A549 (cell line): ENCODE data around the gene ST8SIA3. TPM values are rescaled to one million over a fixed set of nuclear protein-coding genes. Genes with fewer than 3 reads are reported as not detected.
"Not testable (repeated sequence)": the region's sequence is repeated elsewhere in the genome, so short reads cannot be mapped to it uniquely, and the experiment has no call there.

Source experiments
- ATAC-seq, 2 experiments: fragments of 200-7000 bp in 1 of 2; fragments of >200 bp in 1 of 2; cut with Nextera tagmentation in 1 of 2; cut with Tn5 transposase in 1 of 2; 3 replicates each; pipeline versions ENCODE4 v1.8.0 to v1.9.1; 2018 to 2020; ENCODE audit warnings: mild to moderate bottlenecking in 1 of 2, moderate library complexity in 1 of 2
- CTCF ChIA-PET: fragments of 300-600 bp; sonication (Branson Sonifier 250); formaldehyde crosslinking; extraction: SDS; loops from one replicate; lab custom pipeline; 2021; ENCODE audit warnings: antibody characterized with exemption, inconsistent platforms; lab: Yijun Ruan, JAX
- POLR2A ChIA-PET: fragments of 350-600 bp; formaldehyde crosslinking; extraction: SDS; loops from one replicate; lab custom pipeline; 2021; ENCODE audit warnings: antibody characterized with exemption, inconsistent platforms; lab: Yijun Ruan, JAX
- DNase-seq, 2 experiments: peaks; one replicate each; pipeline versions ENCODE4 v3.0.0 to v3.0.0-alpha.2; 2011 to 2016; ENCODE audit warnings: low read depth in 1 of 2, low spot score in 1 of 2
- FAIRE-seq: peaks from 2 replicates; lab custom pipeline; 2011; peaks lifted over from hg19 to GRCh38; lab: Jason Lieb, UNC
- H3K27ac ChIP-seq, 2 experiments: fragments of >200 bp; sonication (Bioruptor Twin); formaldehyde crosslinking; 3 replicates each; pipeline ENCODE4 v1.5.1; 2016 to 2017
- H3K4me1 ChIP-seq: fragments of >200 bp; sonication (Bioruptor Twin); formaldehyde crosslinking; 3 replicates; pipeline ENCODE4 v1.6.1; 2016
- H3K4me2 ChIP-seq: fragments of >200 bp; sonication (Bioruptor Twin); formaldehyde crosslinking; 3 replicates; pipeline ENCODE4 v1.6.1; 2016
- H3K4me3 ChIP-seq: fragments of >200 bp; sonication (Bioruptor Twin); formaldehyde crosslinking; 3 replicates; pipeline ENCODE4 v1.5.1; 2016
- H3K9me3 ChIP-seq: fragments of >200 bp; sonication (Bioruptor Twin); formaldehyde crosslinking; 3 replicates; pipeline ENCODE4 v1.6.1; 2016
- CBX8 ChIP-seq: fragments of 200-600 bp; sonication (generic); IDR thresholded peaks from 2 replicates; pipeline ENCODE4 v1.6.1; 2016
- CHD2 ChIP-seq: fragments of 150-350 bp; IDR thresholded peaks from 2 replicates; pipeline ENCODE4 v1.6.1; 2014; ENCODE audit warnings: low read length; ENCODE audit not compliant: partially characterized antibody
- EHF ChIP-seq: fragments of 250-450 bp; sonication (Bioruptor Pico); IDR thresholded peaks from 2 replicates; pipeline ENCODE4 v1.5.0; 2020; ENCODE audit warnings: mild to moderate bottlenecking
- EHMT2 ChIP-seq: fragments of 200-600 bp; sonication (generic); IDR thresholded peaks from 2 replicates; pipeline ENCODE4 v1.6.1; 2016; ENCODE audit warnings: antibody characterized with exemption, low read depth, mild to moderate bottlenecking, moderate library complexity
- EP300 ChIP-seq, 2 experiments: fragments of >200 bp; sonication (Bioruptor Twin); formaldehyde crosslinking; IDR thresholded peaks; 2 replicates in 1 of 2; 3 replicates in 1 of 2; pipeline ENCODE4 v1.6.1; 2016 to 2017
- FOSB ChIP-seq: fragments of 250-450 bp; sonication (Bioruptor Pico); IDR thresholded peaks from 2 replicates; pipeline ENCODE4 v1.5.0; 2020; ENCODE audit warnings: mild to moderate bottlenecking, moderate library complexity
- FOSL2 ChIP-seq, 2 experiments: fragments of 450-650 bp in 1 of 2; fragments of >200 bp in 1 of 2; sonication (Bioruptor Twin) in 1 of 2; formaldehyde crosslinking; IDR thresholded peaks; 2 replicates each; pipeline versions ENCODE4 v1.5.0 to v1.6.1; 2016 to 2020; ENCODE audit warnings: mild to moderate bottlenecking in 1 of 2, moderate library complexity in 1 of 2
- FOXS1 ChIP-seq: fragments of 250-450 bp; sonication (Bioruptor Pico); IDR thresholded peaks from 2 replicates; pipeline ENCODE4 v1.5.0; 2020; ENCODE audit warnings: mild to moderate bottlenecking, moderate library complexity
- GATA3 ChIP-seq: IDR thresholded peaks from 2 replicates; pipeline ENCODE4 v1.6.1; 2012; ENCODE audit warnings: borderline replicate concordance
- HDAC2 ChIP-seq: fragments of 200-600 bp; sonication (generic); IDR thresholded peaks from 2 replicates; pipeline ENCODE4 v1.6.1; 2016
- HOXB13 ChIP-seq: fragments of 250-450 bp; sonication (Bioruptor Pico); IDR thresholded peaks from 2 replicates; pipeline ENCODE4 v1.5.0; 2020; ENCODE audit warnings: low read depth, mild to moderate bottlenecking, moderate library complexity
- JUN ChIP-seq, 2 experiments: fragments of >200 bp; sonication (Bioruptor Twin); formaldehyde crosslinking; IDR thresholded peaks; 2 replicates in 1 of 2; 3 replicates in 1 of 2; pipeline ENCODE4 v1.6.1; 2016 to 2017
- JUNB ChIP-seq: fragments of >200 bp; sonication (Bioruptor Twin); formaldehyde crosslinking; IDR thresholded peaks from 2 replicates; pipeline ENCODE4 v1.6.1; 2016
- KDM1A ChIP-seq: fragments of 200-600 bp; sonication (generic); IDR thresholded peaks from 2 replicates; pipeline ENCODE4 v1.6.1; 2016; ENCODE audit warnings: low read depth, mild to moderate bottlenecking
- MAZ ChIP-seq: fragments of 150-350 bp; IDR thresholded peaks from 2 replicates; pipeline ENCODE4 v1.6.1; 2014; ENCODE audit warnings: antibody characterized with exemption, low read depth, low read length, borderline replicate concordance
- NFE2L2 ChIP-seq: fragments of 150-350 bp; conservative IDR thresholded peaks from 2 replicates; pipeline ENCODE4 v1.6.1; 2014; ENCODE audit warnings: low read length
- NPAS2 ChIP-seq: fragments of 250-450 bp; sonication (Bioruptor Pico); IDR thresholded peaks from 2 replicates; pipeline ENCODE4 v1.8.0; 2022; ENCODE audit warnings: mild to moderate bottlenecking, moderate library complexity, borderline replicate concordance
- NR3C1 ChIP-seq: fragments of >200 bp; sonication (Bioruptor Twin); formaldehyde crosslinking; IDR thresholded peaks from 3 replicates; pipeline ENCODE4 v1.6.1; 2017
- RAD21 ChIP-seq, 2 experiments: fragments of >200 bp in 1 of 2; sonication (Bioruptor Twin) in 1 of 2; formaldehyde crosslinking in 1 of 2; IDR thresholded peaks in 1 of 2; conservative IDR thresholded peaks in 1 of 2; 2 replicates in 1 of 2; 3 replicates in 1 of 2; pipeline ENCODE4 v1.6.1; 2012 to 2018; ENCODE audit warnings: inconsistent platforms in 1 of 2
- RARB ChIP-seq: fragments of 250-450 bp; sonication (Bioruptor Pico); IDR thresholded peaks from 2 replicates; pipeline ENCODE4 v1.8.0; 2021; ENCODE audit warnings: mild to moderate bottlenecking, moderate library complexity
- RCOR1 ChIP-seq: fragments of 150-350 bp; IDR thresholded peaks from 2 replicates; pipeline ENCODE4 v1.6.1; 2014; ENCODE audit warnings: antibody characterized with exemption, low read length, low read depth
- SMC3 ChIP-seq: fragments of >200 bp; sonication (Bioruptor Twin); formaldehyde crosslinking; IDR thresholded peaks from 3 replicates; pipeline ENCODE4 v1.6.1; 2018; ENCODE audit warnings: inconsistent platforms
- SREBF2 ChIP-seq: fragments of 450-650 bp; IDR thresholded peaks from 2 replicates; pipeline ENCODE4 v1.6.1; 2014; ENCODE audit warnings: mild to moderate bottlenecking, moderate library complexity
- TFCP2L1 ChIP-seq: fragments of 250-450 bp; sonication (Bioruptor Pico); IDR thresholded peaks from 2 replicates; pipeline ENCODE4 v1.5.0; 2021; ENCODE audit warnings: mild to moderate bottlenecking
- ZC3H11A ChIP-seq: fragments of 450-650 bp; IDR thresholded peaks from 2 replicates; pipeline ENCODE4 v1.6.1; 2014; ENCODE audit warnings: antibody characterized with exemption, mild to moderate bottlenecking
- ZNF302 ChIP-seq: fragments of 250-450 bp; sonication (Bioruptor Pico); IDR thresholded peaks from 2 replicates; pipeline ENCODE4 v1.9.0; 2021; ENCODE audit warnings: inconsistent platforms, mild to moderate bottlenecking, moderate library complexity
- WGBS: methylation state at CpG from one replicate; pipeline ENCODE4 v1.1.6; 2017; ENCODE audit errors: missing lambda C conversion rate; 5-methylcytosine and 5-hydroxymethylcytosine counted together
- polyA plus RNA-seq, 4 experiments: library from polyadenylated mRNA; depleted of rRNA in 3 of 4; stranded (reverse); fragments of >200 nt; fragmentation: RNase III in 1 of 4; extraction: RNeasy Plus Mini Kit Qiagen cat#74134 plus additional on column Dnase treatment in 1 of 4; gene quantifications; 2 replicates in 3 of 4; 3 replicates in 1 of 4; pipeline ENCODE4 v1.2.3, GENCODE V29; 2011 to 2017
- TF ChIP-seq, protein P1 (sequence below): IDR thresholded peaks from 2 replicates; pipeline ENCODE4 v1.6.1; 2012

The ST8SIA3 gene
- polyA plus RNA-seq, 2 of the 4 experiments (the other 2 are of a cell fraction), result not detected

DNA sequence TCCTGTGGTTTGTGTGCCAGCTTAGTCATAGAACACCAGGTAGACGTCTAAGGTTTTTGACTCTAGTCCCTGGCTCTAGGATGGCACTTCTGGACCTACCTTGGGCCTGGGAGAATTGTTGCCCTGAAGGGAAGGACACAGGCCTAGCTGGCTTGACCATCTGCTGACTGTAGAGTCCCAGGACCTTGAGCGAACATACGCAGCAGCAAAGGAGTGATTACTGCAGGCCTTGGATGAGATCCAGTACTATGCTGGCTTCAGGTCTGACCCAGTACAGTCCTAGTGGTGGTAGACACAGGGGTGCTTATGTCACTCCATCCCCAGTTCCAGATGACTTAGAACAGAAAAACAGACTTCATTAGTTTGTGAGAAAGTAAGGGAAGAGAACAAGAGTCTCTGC, 37.7 kb downstream of the ST8SIA3 start:
- ChIA-PET CTCF (interaction anchor here (1.3 to 1.7 kb wide), 2 partner anchors 154 to 520 kb away, joined by 3 to 4 read pairs; no protein-coding TSS in a partner anchor), POLR2A (no interaction called here)
- no peak for FAIRE-seq
- Histone ChIP-seq H3K4me2 (no peak overlapping the region), H3K27ac (no peak overlapping the region), H3K9me3 (no peaks in the 10 kb centered on the region; the same call in 2 of the 3 replicates), H3K4me1 (no peaks in the 10 kb centered on the region), H3K4me3 (no peak overlapping the region)
- no peak for TF ChIP-seq KDM1A
- TF ChIP-seq NFE2L2, result no peak
- no peak for TF ChIP-seq SREBF2
- no peak for TF ChIP-seq TFCP2L1 (CRISPR knock-in tag)
- no peak for TF ChIP-seq HDAC2
- no peak for TF ChIP-seq EHMT2
- no peak for TF ChIP-seq GATA3
- TF ChIP-seq FOSL2 (IDR thresholded peaks at IDR 0.05), result no peak
- no peak for TF ChIP-seq FOSL2 (CRISPR knock-in tag; IDR thresholded peaks at IDR 0.05)
- no peak for TF ChIP-seq MAZ
- no peak for TF ChIP-seq CBX8
- no peak for TF ChIP-seq RARB (CRISPR knock-in tag)
- TF ChIP-seq JUN (IDR thresholded peaks at IDR 0.05), result no peak
- WGBS, result 17% methylated on average over 2 of the region's 3 CpGs
- no peak for DNase-seq
- no peak for ATAC-seq

DNA sequence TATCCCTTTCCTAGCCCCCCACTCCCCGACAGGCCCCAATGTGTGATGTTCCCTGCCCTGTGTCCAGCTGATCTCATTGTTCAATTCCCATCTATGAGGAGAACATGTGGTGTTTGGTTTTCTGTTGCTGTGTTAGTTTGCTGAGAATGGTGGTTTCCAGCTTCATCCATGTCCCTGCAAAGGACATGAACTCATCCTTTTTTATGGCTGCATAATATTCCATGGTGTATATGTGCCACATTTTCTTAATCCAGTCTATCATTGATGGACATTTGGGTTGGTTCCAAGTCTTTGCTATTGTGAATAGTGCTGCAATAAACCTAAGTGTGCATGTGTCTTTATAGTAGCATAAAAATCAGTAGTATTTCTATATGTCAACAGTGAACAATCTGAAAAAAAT, 42.4 kb downstream of the ST8SIA3 start:
- DNase-seq, FAIRE-seq, H3K4me3 ChIP-seq, H3K4me1 ChIP-seq, ATAC-seq, H3K27ac ChIP-seq, H3K4me2 ChIP-seq, CTCF ChIA-PET, POLR2A ChIA-PET, H3K9me3 ChIP-seq: not testable (repeated sequence)
- WGBS, result 0% methylated on average over 1 of the region's 1 CpG

DNA sequence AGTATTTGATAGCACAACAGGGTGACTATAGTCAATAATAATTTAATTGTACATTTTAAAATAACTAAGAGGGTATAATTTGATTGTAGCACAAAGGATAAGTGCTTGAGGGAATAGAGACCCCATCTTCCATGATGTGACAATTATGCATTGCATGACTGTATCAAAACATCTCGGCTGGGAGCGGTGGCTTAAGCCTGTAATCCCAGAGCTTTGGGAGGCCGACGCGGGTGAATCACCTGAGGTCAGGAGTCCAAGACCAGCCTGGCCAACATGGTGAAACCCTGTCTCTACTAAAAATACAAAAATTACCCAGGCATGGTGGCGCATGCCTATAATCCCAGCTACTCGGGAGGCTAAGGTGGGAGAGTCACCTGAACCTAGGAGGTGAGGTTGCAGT, 44.5 kb downstream of the ST8SIA3 start:
- H3K4me3 ChIP-seq, H3K4me2 ChIP-seq, ATAC-seq, H3K27ac ChIP-seq, FAIRE-seq, CTCF ChIA-PET, DNase-seq, H3K9me3 ChIP-seq, POLR2A ChIA-PET, H3K4me1 ChIP-seq: not testable (repeated sequence)
- 40% methylated on average over 7 of the region's 7 CpGs for WGBS

GRCh38 chr18:57397440-57398132, 45.2 kb downstream of the ST8SIA3 start:
- Histone ChIP-seq H3K27ac (no peak overlapping the region), H3K9me3 (no peaks in the 10 kb centered on the region; the same call in 2 of the 3 replicates), H3K4me1 (peaks cover 9% of the 10 kb centered on the region; the same call in 1 of the 3 replicates), H3K4me2 (0 out of 3 replicates have a peak overlapping the region, but pooled peaks have one; percentile 21), H3K4me3 (no peak overlapping the region)
- ChIA-PET CTCF (no interaction called here), POLR2A (no interaction called here)
- no peak for TF ChIP-seq NPAS2 (CRISPR knock-in tag)
- TF ChIP-seq CHD2, result no peak
- no peak for TF ChIP-seq CBX8
- TF ChIP-seq JUNB, result peak; percentile 13; the same call in 1 of the 2 replicates
- no peak for FAIRE-seq
- peak; percentile 56 to 82; a peak in 5 of 6 replicates for ATAC-seq
- WGBS, result 0% methylated on average over 2 of the region's 2 CpGs
- peak in 1 of 2 experiments; percentile 47 for DNase-seq

- CTCF ChIA-PET, result no interaction called here
- DNase-seq, result no peak
- Histone ChIP-seq H3K9me3 (no peaks in the 10 kb centered on the region; the same call in 2 of the 3 replicates), H3K4me2 (no peak overlapping the region), H3K4me3 (no peak overlapping the region), H3K27ac (no peak overlapping the region), H3K4me1 (no peaks in the 10 kb centered on the region)
- ATAC-seq, result no peak
- POLR2A ChIA-PET, result no interaction called here
- TF ChIP-seq HOXB13 (CRISPR knock-in tag) (no peak), RCOR1 (no peak), ZC3H11A (no peak), FOXS1 (CRISPR knock-in tag) (no peak), CBX8 (no peak), ZNF302 (CRISPR knock-in tag) (no peak), FOSB (CRISPR knock-in tag) (no peak), RAD21 (conservative IDR thresholded peaks at IDR 0.05 in 1 of 2, IDR thresholded peaks at IDR 0.05 in 1 of 2) (no peak), SMC3 (no peak), MAZ (no peak), EP300 (IDR thresholded peaks at IDR 0.05) (no peak), KDM1A (no peak), EHF (CRISPR knock-in tag) (no peak), TFCP2L1 (CRISPR knock-in tag) (no peak), NR3C1 (no peak)
- TF ChIP-seq, protein P1, sequence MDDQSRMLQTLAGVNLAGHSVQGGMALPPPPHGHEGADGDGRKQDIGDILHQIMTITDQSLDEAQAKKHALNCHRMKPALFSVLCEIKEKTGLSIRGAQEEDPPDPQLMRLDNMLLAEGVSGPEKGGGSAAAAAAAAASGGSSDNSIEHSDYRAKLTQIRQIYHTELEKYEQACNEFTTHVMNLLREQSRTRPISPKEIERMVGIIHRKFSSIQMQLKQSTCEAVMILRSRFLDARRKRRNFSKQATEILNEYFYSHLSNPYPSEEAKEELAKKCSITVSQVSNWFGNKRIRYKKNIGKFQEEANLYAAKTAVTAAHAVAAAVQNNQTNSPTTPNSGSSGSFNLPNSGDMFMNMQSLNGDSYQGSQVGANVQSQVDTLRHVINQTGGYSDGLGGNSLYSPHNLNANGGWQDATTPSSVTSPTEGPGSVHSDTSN, result no peak
- FAIRE-seq, result no peak
Observed at GRCh38 chr18:57404345-57404744, 52.0 kb downstream of the ST8SIA3 start.
